Esophagus muscularis mucosa (tissue), 4 donors: ENCODE measurements around the gene PTPN9. TPM values are rescaled to one million over a fixed set of nuclear protein-coding genes. Genes with fewer than 3 reads are reported as not detected.
"Not testable (repeated sequence)": the region's sequence is repeated elsewhere in the genome, so short reads cannot be mapped to it uniquely, and the experiment has no call there.

Source experiments
- DNase-seq: peaks from one replicate; pipeline ENCODE4 v3.0.0-alpha.2; 2017; ENCODE audit errors: extremely low spot score
- H3K27ac ChIP-seq, 4 donors: fragments of 200-600 bp; sonication (generic); replicated peaks in 1 of 4; 1 replicate in 3 of 4; 2 replicates in 1 of 4; pipeline ENCODE4 v1.5.1; 2016 to 2019; ENCODE audit warnings: mild to moderate bottlenecking in 1 of 4
- H3K27me3 ChIP-seq, 4 donors: fragments of 200-600 bp; sonication (generic); one replicate each; pipeline versions ENCODE4 v1.5.1 to v1.6.0; 2016 to 2019
- H3K36me3 ChIP-seq, 4 donors: fragments of 200-600 bp; sonication (generic); one replicate each; pipeline ENCODE4 v1.5.1; 2016 to 2019
- H3K4me1 ChIP-seq, 4 donors: fragments of 200-600 bp; sonication (generic); one replicate each; pipeline ENCODE4 v1.5.1; 2016 to 2019
- H3K4me3 ChIP-seq, 4 donors: fragments of 200-600 bp; sonication (generic); 1 replicate in 2 of 4; 2 replicates in 2 of 4; pipeline ENCODE4 v1.5.1; 2016 to 2019; ENCODE audit warnings: mild to moderate bottlenecking in 4 of 4, moderate library complexity in 1 of 4
- H3K9me3 ChIP-seq, 4 donors: fragments of 200-600 bp; sonication (generic); 1 replicate in 3 of 4; 2 replicates in 1 of 4; pipeline ENCODE4 v1.5.1; 2016 to 2019
- EP300 ChIP-seq: sonication (generic); formaldehyde crosslinking; IDR thresholded peaks from one replicate; pipeline ENCODE4 v1.6.1; 2017; ENCODE audit warnings: antibody characterized with exemption
- POLR2A ChIP-seq: fragments of 450-650 bp; IDR thresholded peaks from one replicate; pipeline ENCODE4 v1.6.1; 2017; ENCODE audit warnings: antibody characterized with exemption, moderate library complexity, mild to moderate bottlenecking, low read depth
- POLR2AphosphoS5 ChIP-seq, 2 donors: sonication (generic); formaldehyde crosslinking; IDR thresholded peaks; one replicate each; pipeline ENCODE4 v1.6.1; 2017; ENCODE audit warnings: antibody characterized with exemption in 2 of 2
- WGBS: methylation state at CpG from one replicate; pipeline ENCODE4 v1.1.5; 2018; 5-methylcytosine and 5-hydroxymethylcytosine counted together
- intact Hi-C: fragments of 100-400 bp; cut with DNase I; formaldehyde crosslinking; loops from one replicate; pipeline ENCODE4 v1.15.1; 2023
- total RNA-seq, 4 donors: library from RNA; depleted of rRNA; stranded (reverse); fragments of >200 nt; gene quantifications; one replicate each; pipeline versions ENCODE4 v1.1.0 to v1.2.1, GENCODE V29; 2016
- TF ChIP-seq, protein P1 (sequence below), 3 experiments: fragments of 200-600 bp in 2 of 3; fragments of 450-650 bp in 1 of 3; sonication (generic) in 2 of 3; IDR thresholded peaks; one replicate each; pipeline ENCODE4 v1.5.1; 2017 to 2019; ENCODE audit warnings: antibody characterized with exemption in 3 of 3, mild to moderate bottlenecking in 2 of 3, moderate library complexity in 1 of 3

The PTPN9 gene
- total RNA-seq, 4 donors from 2014 or later: 20.3 to 31.6 (median 27.5) TPM

DNA sequence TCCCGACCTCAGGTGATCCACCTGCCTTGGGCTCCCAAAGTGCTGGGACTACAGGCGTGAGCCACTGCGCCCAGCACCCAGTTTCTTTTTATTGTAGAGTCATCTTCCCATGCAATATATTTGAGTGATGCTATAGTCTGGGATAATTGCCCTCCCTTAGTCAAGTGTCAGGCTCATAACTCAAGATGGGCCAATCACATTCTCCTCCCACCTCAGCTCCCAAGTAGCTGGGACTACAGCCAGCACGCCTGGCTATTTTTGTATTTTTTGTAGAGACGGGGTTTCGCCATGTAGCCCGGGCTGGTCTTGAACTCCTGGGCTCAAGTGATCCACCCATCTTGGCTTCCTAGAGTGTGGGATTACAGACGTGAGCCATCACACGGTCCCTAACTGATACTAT lies 15.2 kb upstream of the PTPN9 start:
- 92% methylated on average over 4 of the region's 9 CpGs for WGBS
- intact Hi-C loops: no loop called here
- TF ChIP-seq POLR2A: no peak
- no peak for TF ChIP-seq POLR2AphosphoS5 (IDR thresholded peaks at IDR 0.05)
- TF ChIP-seq, protein P1, sequence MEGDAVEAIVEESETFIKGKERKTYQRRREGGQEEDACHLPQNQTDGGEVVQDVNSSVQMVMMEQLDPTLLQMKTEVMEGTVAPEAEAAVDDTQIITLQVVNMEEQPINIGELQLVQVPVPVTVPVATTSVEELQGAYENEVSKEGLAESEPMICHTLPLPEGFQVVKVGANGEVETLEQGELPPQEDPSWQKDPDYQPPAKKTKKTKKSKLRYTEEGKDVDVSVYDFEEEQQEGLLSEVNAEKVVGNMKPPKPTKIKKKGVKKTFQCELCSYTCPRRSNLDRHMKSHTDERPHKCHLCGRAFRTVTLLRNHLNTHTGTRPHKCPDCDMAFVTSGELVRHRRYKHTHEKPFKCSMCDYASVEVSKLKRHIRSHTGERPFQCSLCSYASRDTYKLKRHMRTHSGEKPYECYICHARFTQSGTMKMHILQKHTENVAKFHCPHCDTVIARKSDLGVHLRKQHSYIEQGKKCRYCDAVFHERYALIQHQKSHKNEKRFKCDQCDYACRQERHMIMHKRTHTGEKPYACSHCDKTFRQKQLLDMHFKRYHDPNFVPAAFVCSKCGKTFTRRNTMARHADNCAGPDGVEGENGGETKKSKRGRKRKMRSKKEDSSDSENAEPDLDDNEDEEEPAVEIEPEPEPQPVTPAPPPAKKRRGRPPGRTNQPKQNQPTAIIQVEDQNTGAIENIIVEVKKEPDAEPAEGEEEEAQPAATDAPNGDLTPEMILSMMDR (IDR thresholded peaks at IDR 0.05): no peak
- no peak for TF ChIP-seq EP300
- no peak overlapping the region for H3K4me3 ChIP-seq
- H3K27ac ChIP-seq: no peak overlapping the region
- no peak for DNase-seq
- peaks cover 0 to 7% (median 4%) of the 10 kb centered on the region in 4 donors for H3K4me1 ChIP-seq
- H3K27me3 ChIP-seq: no peaks in the 10 kb centered on the region
- no peaks in the 10 kb centered on the region for H3K9me3 ChIP-seq
- H3K36me3 ChIP-seq: peaks cover 10 to 77% (median 50%) of the 10 kb centered on the region in 4 donors

DNA sequence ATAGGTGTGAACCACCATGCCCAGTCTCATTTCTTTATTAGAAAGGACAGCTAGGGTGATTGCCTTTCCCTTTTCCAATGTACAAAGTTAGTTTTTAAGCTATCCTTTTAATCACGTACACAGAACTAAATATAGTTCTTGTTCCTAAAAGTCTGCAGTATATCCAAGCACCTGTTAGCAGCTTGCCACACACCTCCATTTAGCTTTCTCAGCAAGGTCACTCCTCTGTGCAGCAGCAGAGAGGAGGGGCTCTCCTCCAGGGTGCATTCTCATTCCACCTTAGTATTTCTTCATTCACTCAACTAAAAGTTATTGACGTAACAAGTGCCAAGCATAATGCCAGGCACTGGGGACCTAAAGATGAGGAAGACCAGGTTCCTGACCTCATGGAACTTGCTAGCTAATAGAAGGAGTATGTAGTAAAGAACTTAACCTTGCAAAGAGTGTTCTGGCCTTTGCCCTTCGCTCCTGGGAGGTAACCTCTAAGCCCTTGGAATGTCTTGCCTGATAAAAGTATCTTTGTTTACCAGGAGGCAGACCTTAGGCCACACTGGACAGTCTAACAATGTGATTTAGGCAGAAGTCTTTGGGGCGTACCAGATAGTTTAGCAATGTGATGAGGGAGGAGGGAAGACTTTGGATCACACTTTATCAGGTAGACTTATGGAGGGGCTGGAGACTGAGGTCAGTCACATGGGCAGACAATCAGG lies 12.7 kb upstream of the PTPN9 start:
- Histone ChIP-seq H3K4me1 (no peaks in the 10 kb centered on the region), H3K36me3 (peaks cover 5 to 60% (median 32%) of the 10 kb centered on the region in 4 donors), H3K9me3 (no peaks in the 10 kb centered on the region), H3K27ac (no peak overlapping the region), H3K27me3 (no peaks in the 10 kb centered on the region), H3K4me3 (no peak overlapping the region)
- intact Hi-C loops: no loop called here
- no peak for TF ChIP-seq POLR2AphosphoS5 (IDR thresholded peaks at IDR 0.05)
- TF ChIP-seq, protein P1 (IDR thresholded peaks at IDR 0.05): no peak
- no peak for TF ChIP-seq EP300
- TF ChIP-seq POLR2A: no peak
- WGBS: 93% methylated on average over 4 of the region's 4 CpGs
- DNase-seq: no peak

DNA sequence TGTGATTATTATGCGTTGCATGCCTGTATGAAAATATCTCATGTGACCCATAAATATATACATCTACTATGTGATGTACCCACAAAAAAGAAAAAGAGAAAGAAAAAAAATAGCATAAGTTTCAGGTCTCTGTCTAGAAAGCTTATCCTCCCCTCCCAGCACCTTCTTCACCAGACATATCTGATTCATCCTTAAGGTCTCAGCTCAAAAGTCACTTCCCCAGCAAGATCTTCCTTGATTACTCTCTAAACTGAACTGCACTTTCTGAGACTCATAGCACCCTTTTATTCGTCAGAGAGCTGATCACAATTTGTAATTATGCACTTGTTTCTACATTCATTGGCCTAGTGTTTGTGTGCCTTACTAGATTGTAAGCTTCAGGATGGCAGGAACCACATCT lies 11.1 kb upstream of the PTPN9 start:
- Histone ChIP-seq H3K36me3 (peaks cover 5 to 50% (median 19%) of the 10 kb centered on the region in 4 donors), H3K27me3 (no peaks in the 10 kb centered on the region), H3K4me1 (no peaks in the 10 kb centered on the region), H3K9me3 (no peaks in the 10 kb centered on the region), H3K4me3 (no peak overlapping the region), H3K27ac (no peak overlapping the region)
- 84% methylated on average over 2 of the region's 2 CpGs for WGBS
- DNase-seq: no peak
- TF ChIP-seq EP300: no peak
- intact Hi-C loops: no loop called here

DNA sequence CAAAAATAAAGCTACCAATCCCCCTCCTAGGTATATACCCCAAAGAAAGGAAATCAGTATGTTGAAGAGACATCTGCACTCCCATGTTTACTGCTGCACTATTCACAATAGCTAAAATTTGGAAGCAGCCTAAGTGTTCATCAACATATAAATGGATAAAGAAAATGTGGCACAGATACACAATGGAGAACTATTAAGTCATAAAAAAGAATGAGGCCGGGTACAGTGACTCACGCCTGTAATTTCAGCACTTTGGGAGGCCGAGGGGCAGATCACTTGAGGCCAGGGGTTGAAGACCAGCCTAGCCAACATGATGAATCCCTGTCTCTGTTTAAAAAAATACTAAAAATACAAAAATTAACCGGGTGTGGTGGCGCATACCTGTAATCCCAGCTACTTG lies 10.0 kb upstream of the PTPN9 start:
- WGBS: 93% methylated on average over 5 of the region's 5 CpGs
- Histone ChIP-seq H3K27ac (no peak overlapping the region), H3K27me3 (no peaks in the 10 kb centered on the region), H3K4me3 (no peak overlapping the region), H3K4me1 (peaks cover 0 to 5% (median 2%) of the 10 kb centered on the region in 4 donors), H3K36me3 (peaks cover 5 to 38% (median 12%) of the 10 kb centered on the region in 4 donors), H3K9me3 (no peaks in the 10 kb centered on the region)
- DNase-seq: no peak
- TF ChIP-seq POLR2A: no peak
- TF ChIP-seq POLR2AphosphoS5 (IDR thresholded peaks at IDR 0.05): no peak
- no peak for TF ChIP-seq EP300
- TF ChIP-seq, protein P1 (IDR thresholded peaks at IDR 0.05): no peak
- intact Hi-C loops: no loop called here

DNA sequence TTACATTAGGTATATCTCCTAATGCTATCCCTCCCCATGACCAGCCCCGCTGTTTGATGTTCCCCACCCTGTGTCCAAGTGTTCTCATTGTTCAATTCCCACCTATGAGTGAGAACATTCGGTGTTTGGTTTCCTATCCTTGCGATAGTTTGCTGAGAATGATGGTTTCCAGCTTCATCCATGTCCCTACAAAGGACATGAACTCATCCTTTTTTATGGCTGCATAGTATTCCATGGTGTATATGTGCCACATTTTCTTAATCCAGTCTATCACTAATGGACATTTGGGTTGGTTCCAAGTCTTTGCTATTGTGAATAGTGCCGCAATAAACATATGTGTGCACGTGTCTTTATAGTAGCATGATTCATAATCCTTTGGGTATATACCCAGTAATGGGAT lies 7.3 kb upstream of the PTPN9 start:
- H3K27me3 ChIP-seq, DNase-seq, H3K4me3 ChIP-seq, intact Hi-C loops, H3K9me3 ChIP-seq, H3K27ac ChIP-seq: not testable (repeated sequence)
- Histone ChIP-seq H3K4me1 (peaks cover 0 to 12% (median 6%) of the 10 kb centered on the region in 4 donors), H3K36me3 (peaks cover 3 to 19% (median 6%) of the 10 kb centered on the region in 4 donors)
- 97% methylated on average over 5 of the region's 5 CpGs for WGBS

DNA sequence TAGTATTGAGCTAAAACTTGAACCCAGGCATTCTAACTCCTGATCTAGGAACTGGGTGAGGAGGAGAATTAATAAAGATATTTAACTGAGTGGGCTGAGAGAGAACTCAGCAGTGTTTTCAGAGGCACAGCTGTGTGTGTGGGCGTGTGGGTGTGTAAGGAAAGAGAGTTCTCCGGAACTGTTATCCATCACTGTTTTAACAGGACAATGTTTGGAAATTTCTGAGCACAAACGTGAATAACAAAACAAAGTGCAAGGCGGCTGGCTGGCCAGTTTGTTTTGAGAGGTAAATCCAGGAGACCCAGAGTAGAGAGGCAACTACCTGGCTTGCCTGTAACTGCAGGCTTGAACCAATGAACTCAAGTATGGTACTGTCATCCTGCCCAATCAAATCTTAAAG lies 5.0 kb upstream of the PTPN9 start:
- H3K9me3 ChIP-seq: no peaks in the 10 kb centered on the region
- TF ChIP-seq POLR2AphosphoS5 (IDR thresholded peaks at IDR 0.05) (no peak), POLR2A (no peak), EP300 (no peak)
- TF ChIP-seq, protein P1 (IDR thresholded peaks at IDR 0.05): no peak
- H3K4me1 ChIP-seq: peaks cover 4 to 20% (median 13%) of the 10 kb centered on the region in 4 donors
- 35% methylated on average over 4 of the region's 4 CpGs for WGBS
- peak overlapping the region in 1 of 4 donors; percentile 3 for H3K27ac ChIP-seq
- H3K4me3 ChIP-seq: no peak overlapping the region
- intact Hi-C loops: no loop called here
- H3K27me3 ChIP-seq: no peaks in the 10 kb centered on the region
- no peak for DNase-seq
- peaks cover 0 to 13% (median 4%) of the 10 kb centered on the region in 4 donors for H3K36me3 ChIP-seq
